OCI-LY7 (cell line): ENCODE measurements around the gene TACC3. TPM values are rescaled to one million over a fixed set of nuclear protein-coding genes. Genes with fewer than 3 reads are reported as not detected.

ENCODE experiments used
- BruUV-seq: library from RNA; stranded (reverse); fragments of 400-500 nt; replicated peaks from 2 replicates; lab custom pipeline; 2021; lab: Mats Ljungman, UMichigan
- CTCF ChIA-PET: fragments of 300-600 bp; sonication (Branson Sonifier 250); formaldehyde crosslinking; loops from one replicate; lab custom pipeline; 2022; ENCODE audit warnings: antibody characterized with exemption; ENCODE audit not compliant: unreplicated experiment; lab: Charles Lee
- POLR2A ChIA-PET: fragments of 300-600 bp; sonication (Branson Sonifier 250); formaldehyde crosslinking; loops from one replicate; lab custom pipeline; 2022; ENCODE audit warnings: antibody characterized with exemption; lab: Charles Lee
- DNase-seq: peaks from one replicate; pipeline ENCODE4 v3.0.0-alpha.2; 2015; ENCODE audit warnings: low spot score
- H2AFZ ChIP-seq: fragments of 200-600 bp; sonication (generic), shearing (Covaris generic); 2 replicates; pipeline ENCODE4 v1.6.1; 2014; ENCODE audit warnings: mild to moderate bottlenecking, antibody characterized with exemption, low read length, moderate library complexity
- H3K27ac ChIP-seq: fragments of 200-600 bp; sonication (generic); 2 replicates; pipeline ENCODE4 v1.5.1; 2014; ENCODE audit warnings: mixed run types, low read depth, mild to moderate bottlenecking, moderate library complexity, low read length, inconsistent platforms; ENCODE audit not compliant: poor library complexity, severe bottlenecking
- H3K36me3 ChIP-seq: fragments of 200-600 bp; sonication (generic); 2 replicates; pipeline ENCODE4 v1.6.1; 2014; ENCODE audit warnings: mild to moderate bottlenecking, antibody characterized with exemption, low read length, moderate library complexity, mixed read lengths; ENCODE audit not compliant: insufficient read depth
- H3K4me1 ChIP-seq: fragments of 200-600 bp; sonication (generic); 2 replicates; pipeline ENCODE4 v1.5.1; 2014; ENCODE audit warnings: mild to moderate bottlenecking, low read length; ENCODE audit not compliant: insufficient read depth, poor library complexity, severe bottlenecking
- H3K4me2 ChIP-seq: fragments of 200-600 bp; sonication (generic); 2 replicates; pipeline ENCODE4 v1.6.1; 2014; ENCODE audit warnings: mild to moderate bottlenecking, low read length
- H3K4me3 ChIP-seq: fragments of 200-600 bp; sonication (generic); 2 replicates; pipeline ENCODE4 v1.5.1; 2014; ENCODE audit warnings: mild to moderate bottlenecking, low read depth, low read length; ENCODE audit not compliant: poor library complexity, severe bottlenecking
- H3K79me2 ChIP-seq: fragments of 200-600 bp; sonication (generic); 2 replicates; pipeline ENCODE4 v1.6.1; 2016; ENCODE audit warnings: low read depth, mild to moderate bottlenecking, low read length, moderate library complexity, mixed read lengths; ENCODE audit not compliant: insufficient read depth
- H3K9me2 ChIP-seq: fragments of 200-600 bp; sonication (generic); 2 replicates; pipeline ENCODE4 v1.6.1; 2016; ENCODE audit warnings: mild to moderate bottlenecking, low read length, mixed read lengths; ENCODE audit not compliant: insufficient read depth
- H3K9me3 ChIP-seq: fragments of 200-600 bp; sonication (generic); 2 replicates; pipeline ENCODE4 v1.6.1; 2014; ENCODE audit warnings: mild to moderate bottlenecking, mixed run types, low read length, mixed read lengths
- H4K20me1 ChIP-seq: fragments of 200-600 bp; sonication (generic); 2 replicates; pipeline ENCODE4 v1.6.1; 2014; ENCODE audit warnings: mild to moderate bottlenecking, antibody characterized with exemption, low read length, moderate library complexity, mixed read lengths; ENCODE audit not compliant: insufficient read depth
- EZH2phosphoT487 ChIP-seq: fragments of 200-600 bp; sonication (generic); IDR thresholded peaks from 2 replicates; pipeline ENCODE4 v1.6.1; 2018; ENCODE audit warnings: low read depth, borderline replicate concordance, mild to moderate bottlenecking, mixed run types, antibody characterized with exemption, low read length, moderate library complexity, mixed read lengths
- intact Hi-C: fragments of 100-400 bp; cut with micrococcal nuclease; formaldehyde crosslinking; loops from one replicate; pipeline ENCODE4 v1.10.0; 2022; ENCODE audit not compliant: unreplicated experiment
- total RNA-seq, 2 experiments: library from RNA; depleted of rRNA in 1 of 2; stranded (reverse); fragments of >200 nt in 1 of 2; shearing (Covaris generic) in 1 of 2; gene quantifications; 2 replicates each; pipeline ENCODE4 v1.2.3, GENCODE V29; 2014 to 2022
- TF ChIP-seq, protein P1 (sequence below): fragments of 200-600 bp; sonication (generic); conservative IDR thresholded peaks from 2 replicates; pipeline ENCODE4 v1.5.1; 2014; ENCODE audit warnings: mild to moderate bottlenecking, antibody characterized with exemption, low read length, moderate library complexity, mixed read lengths

TACC3 gene
- total RNA-seq, 2 experiments from 2014 or later, result 100 to 257 TPM

DNA sequence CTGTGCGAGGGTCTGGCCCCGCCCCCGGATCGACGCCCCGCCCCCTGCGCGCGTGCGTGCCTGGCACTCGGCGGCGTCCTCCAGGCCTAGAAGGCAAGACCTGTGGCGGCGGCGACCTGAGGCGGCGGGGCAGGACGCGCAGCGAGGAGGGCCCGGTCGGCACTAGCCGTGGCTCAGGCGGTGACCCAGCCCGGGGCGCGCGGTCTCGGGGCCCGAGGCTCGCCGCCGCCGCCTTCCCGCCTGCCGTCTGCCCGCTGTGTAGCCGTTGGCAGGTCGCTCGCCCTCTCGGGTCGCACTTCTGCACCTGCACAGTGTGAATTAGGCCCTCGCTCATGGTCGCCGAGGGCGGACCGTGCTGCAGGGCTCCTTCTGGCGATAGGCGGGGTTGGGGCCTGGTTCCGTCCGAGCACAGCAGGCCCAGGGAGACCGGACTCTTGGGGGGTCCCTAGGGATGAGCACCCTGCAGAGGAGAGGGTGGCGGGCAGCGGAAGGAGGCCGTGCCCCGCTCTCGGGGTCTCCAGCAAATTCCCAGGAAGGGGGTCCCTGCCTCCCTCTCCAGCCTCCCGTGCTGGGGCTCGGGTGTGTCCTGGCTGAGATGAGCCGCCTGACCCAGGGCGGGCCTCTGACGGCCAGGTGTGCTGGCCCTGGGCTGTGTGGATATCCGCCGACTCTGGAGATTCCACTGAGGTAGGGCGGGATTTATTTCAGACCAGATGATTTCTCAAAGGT, 36.7 kb upstream of the TACC3 start:
- no TSS peak for BruUV-seq
- Histone ChIP-seq H4K20me1 (no peaks in the 10 kb centered on the region), H3K4me3 (peak overlapping the region; percentile 50), H3K9me2 (no peaks in the 10 kb centered on the region), H3K79me2 (no peaks in the 10 kb centered on the region), H3K36me3 (peaks cover 10% of the 10 kb centered on the region; the same call in 1 of the 2 replicates), H2AFZ (0 out of 2 replicates have a peak overlapping the region, but pooled peaks have one; percentile 38), H3K4me1 (peaks cover 13% of the 10 kb centered on the region), H3K9me3 (no peaks in the 10 kb centered on the region), H3K27ac (no peak overlapping the region), H3K4me2 (peak overlapping the region; percentile 39; the same call in 1 of the 2 replicates)
- ChIA-PET POLR2A (no interaction called here), CTCF (no interaction called here)
- intact Hi-C loops, result no loop called here
- TF ChIP-seq, protein P1, sequence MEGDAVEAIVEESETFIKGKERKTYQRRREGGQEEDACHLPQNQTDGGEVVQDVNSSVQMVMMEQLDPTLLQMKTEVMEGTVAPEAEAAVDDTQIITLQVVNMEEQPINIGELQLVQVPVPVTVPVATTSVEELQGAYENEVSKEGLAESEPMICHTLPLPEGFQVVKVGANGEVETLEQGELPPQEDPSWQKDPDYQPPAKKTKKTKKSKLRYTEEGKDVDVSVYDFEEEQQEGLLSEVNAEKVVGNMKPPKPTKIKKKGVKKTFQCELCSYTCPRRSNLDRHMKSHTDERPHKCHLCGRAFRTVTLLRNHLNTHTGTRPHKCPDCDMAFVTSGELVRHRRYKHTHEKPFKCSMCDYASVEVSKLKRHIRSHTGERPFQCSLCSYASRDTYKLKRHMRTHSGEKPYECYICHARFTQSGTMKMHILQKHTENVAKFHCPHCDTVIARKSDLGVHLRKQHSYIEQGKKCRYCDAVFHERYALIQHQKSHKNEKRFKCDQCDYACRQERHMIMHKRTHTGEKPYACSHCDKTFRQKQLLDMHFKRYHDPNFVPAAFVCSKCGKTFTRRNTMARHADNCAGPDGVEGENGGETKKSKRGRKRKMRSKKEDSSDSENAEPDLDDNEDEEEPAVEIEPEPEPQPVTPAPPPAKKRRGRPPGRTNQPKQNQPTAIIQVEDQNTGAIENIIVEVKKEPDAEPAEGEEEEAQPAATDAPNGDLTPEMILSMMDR, result no peak
- TF ChIP-seq EZH2phosphoT487, result no peak
- DNase-seq, result no peak

DNA sequence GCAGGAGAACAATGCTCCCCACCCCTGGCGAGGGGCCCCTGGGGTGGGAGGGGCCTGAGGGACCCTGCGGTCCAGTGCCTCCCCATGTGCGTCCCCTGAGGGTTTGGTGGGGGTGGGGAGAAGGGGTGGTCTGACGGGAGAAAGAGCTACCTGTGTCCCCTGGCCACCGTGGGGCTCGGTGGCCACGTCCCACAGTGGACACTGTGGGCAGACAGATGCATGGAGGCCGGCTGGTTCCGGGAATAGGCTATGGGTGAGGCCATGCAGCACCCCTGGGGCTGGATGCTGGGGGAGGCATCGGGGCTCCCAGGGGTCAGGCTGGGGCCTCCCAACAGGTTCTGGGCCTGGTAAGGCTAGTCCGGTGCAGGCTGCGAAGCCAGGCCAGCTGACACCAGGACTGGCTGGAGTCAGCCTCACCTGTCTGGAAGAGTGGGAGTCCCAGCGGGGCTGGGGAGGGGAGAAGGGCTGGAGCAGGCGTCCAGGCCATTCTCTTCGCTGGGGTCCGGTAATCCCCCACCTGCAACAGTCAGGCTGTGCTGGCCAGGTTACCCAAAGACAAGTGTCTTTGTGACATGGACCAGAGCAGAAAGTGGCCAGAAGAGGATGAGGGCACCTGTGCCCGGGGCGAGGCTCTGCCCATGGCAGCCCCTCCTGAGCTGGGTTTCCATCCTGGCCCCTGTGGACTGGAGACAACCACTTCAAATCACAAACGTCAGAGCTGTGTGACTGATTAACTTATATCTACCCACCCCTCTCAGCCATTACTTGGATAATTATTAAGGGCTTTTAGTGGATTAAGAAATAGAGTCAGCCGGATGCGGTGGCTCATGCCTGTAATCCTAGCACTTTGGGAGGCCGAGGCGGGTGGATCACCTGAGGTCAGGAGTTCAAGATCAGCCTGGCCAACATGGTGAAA, 35.8 kb upstream of the TACC3 start:
- H3K4me3 ChIP-seq, result no peak overlapping the region
- H3K4me2 ChIP-seq, result peak overlapping the region; percentile 39; the same call in 1 of the 2 replicates
- no peaks in the 10 kb centered on the region for H4K20me1 ChIP-seq
- BruUV-seq, result no TSS peak
- H3K9me2 ChIP-seq, result no peaks in the 10 kb centered on the region
- H3K79me2 ChIP-seq, result no peaks in the 10 kb centered on the region
- no peak overlapping the region for H3K27ac ChIP-seq
- H3K36me3 ChIP-seq, result peaks cover 18% of the 10 kb centered on the region
- POLR2A ChIA-PET, result no interaction called here
- H2AFZ ChIP-seq, result no peak overlapping the region
- no peak for DNase-seq
- intact Hi-C loops, result no loop called here
- no peak for TF ChIP-seq EZH2phosphoT487
- TF ChIP-seq, protein P1, result no peak
- H3K9me3 ChIP-seq, result no peaks in the 10 kb centered on the region
- CTCF ChIA-PET, result no interaction called here
- peaks cover 13% of the 10 kb centered on the region for H3K4me1 ChIP-seq
